Lower lobe of right lung (tissue), 2 donors: ENCODE measurements around the gene ITIH1. TPM values are rescaled to one million over a fixed set of nuclear protein-coding genes. Genes with fewer than 3 reads are reported as not detected.

Experiments
- ATAC-seq, 2 donors: fragments of 200-7000 bp; cut with Tn5 transposase; one replicate each; pipeline ENCODE4 v1.9.1; 2020 to 2022; ENCODE audit warnings: mild to moderate bottlenecking in 2 of 2, moderate library complexity in 2 of 2
- DNase-seq: peaks from one replicate; pipeline ENCODE4 v3.0.0-alpha.2; 2020
- H3K27ac ChIP-seq: fragments of 200-600 bp; one replicate; pipeline ENCODE4 v1.8.0; 2022
- H3K27me3 ChIP-seq: fragments of 200-600 bp; one replicate; pipeline ENCODE4 v1.8.0; 2022; ENCODE audit warnings: low read depth
- H3K36me3 ChIP-seq: fragments of 200-600 bp; one replicate; pipeline ENCODE4 v1.8.0; 2022; ENCODE audit warnings: mild to moderate bottlenecking
- H3K4me1 ChIP-seq: fragments of 200-600 bp; one replicate; pipeline ENCODE4 v1.8.0; 2022
- H3K4me3 ChIP-seq: fragments of 200-600 bp; one replicate; pipeline ENCODE4 v1.8.0; 2022; ENCODE audit warnings: mild to moderate bottlenecking
- H3K9me3 ChIP-seq: fragments of 200-600 bp; one replicate; pipeline ENCODE4 v1.8.0; 2022
- CTCF ChIP-seq: fragments of 200-600 bp; IDR thresholded peaks from one replicate; pipeline ENCODE4 v1.8.0; 2022; ENCODE audit warnings: antibody characterized with exemption, mild to moderate bottlenecking
- intact Hi-C: fragments of 100-400 bp; cut with DNase I; formaldehyde crosslinking; loops from one replicate; pipeline ENCODE4 v1.11.0; 2022
- total RNA-seq: library from RNA; stranded (reverse); fragmentation: NEBNext Ultra II Directional; extraction: Animal tissue kit (Norgen Biotek cat#: 25700); gene quantifications from one replicate; pipeline ENCODE4 v1.2.1, GENCODE V29; 2021
- donor health status: DM: no; HTN: yes; CAD: no; lungs with severe emphysema.

The ITIH1 gene
- total RNA-seq, 1 donor from 2014 or later: not detected

DNA sequence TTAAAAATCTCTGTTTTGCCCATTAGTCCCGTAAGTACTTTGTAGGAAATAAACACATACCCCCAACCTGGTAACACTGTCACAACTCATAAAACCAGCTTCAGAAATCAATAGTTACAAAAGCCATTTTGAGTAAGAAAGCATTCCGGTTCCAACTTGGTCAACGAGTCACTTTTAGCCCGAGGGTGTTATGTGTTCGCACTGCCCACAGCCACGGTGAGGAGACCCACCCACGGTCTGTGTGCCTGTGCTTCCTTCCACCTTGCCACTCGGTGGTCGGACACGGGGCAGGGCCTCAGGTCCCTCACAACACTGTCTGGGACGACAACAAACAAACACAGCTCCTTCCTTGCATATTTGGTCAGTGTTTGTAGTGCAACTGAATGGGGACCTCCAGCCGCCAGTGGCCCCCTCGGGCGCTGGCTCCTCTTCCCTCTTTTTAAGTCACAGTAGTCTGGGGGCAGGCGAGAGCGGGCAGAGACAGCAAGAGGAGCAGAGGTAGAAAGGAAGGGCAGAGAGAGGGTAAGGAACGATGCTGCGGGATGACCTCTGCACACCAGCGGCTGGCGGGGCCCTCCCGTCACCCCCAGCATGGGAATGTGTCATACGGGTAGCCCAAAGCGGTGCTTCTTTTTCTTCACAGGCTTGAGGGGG is 62.6 kb downstream of the ITIH1 start:
- no peak for TF ChIP-seq CTCF
- Histone ChIP-seq H3K27me3 (no peaks in the 10 kb centered on the region), H3K36me3 (peaks cover 79% of the 10 kb centered on the region), H3K9me3 (no peaks in the 10 kb centered on the region), H3K4me1 (peaks cover 29% of the 10 kb centered on the region), H3K27ac (no peak overlapping the region), H3K4me3 (no peak overlapping the region)
- no peak for ATAC-seq
- no peak for DNase-seq
- intact Hi-C loops: no loop called here

DNA sequence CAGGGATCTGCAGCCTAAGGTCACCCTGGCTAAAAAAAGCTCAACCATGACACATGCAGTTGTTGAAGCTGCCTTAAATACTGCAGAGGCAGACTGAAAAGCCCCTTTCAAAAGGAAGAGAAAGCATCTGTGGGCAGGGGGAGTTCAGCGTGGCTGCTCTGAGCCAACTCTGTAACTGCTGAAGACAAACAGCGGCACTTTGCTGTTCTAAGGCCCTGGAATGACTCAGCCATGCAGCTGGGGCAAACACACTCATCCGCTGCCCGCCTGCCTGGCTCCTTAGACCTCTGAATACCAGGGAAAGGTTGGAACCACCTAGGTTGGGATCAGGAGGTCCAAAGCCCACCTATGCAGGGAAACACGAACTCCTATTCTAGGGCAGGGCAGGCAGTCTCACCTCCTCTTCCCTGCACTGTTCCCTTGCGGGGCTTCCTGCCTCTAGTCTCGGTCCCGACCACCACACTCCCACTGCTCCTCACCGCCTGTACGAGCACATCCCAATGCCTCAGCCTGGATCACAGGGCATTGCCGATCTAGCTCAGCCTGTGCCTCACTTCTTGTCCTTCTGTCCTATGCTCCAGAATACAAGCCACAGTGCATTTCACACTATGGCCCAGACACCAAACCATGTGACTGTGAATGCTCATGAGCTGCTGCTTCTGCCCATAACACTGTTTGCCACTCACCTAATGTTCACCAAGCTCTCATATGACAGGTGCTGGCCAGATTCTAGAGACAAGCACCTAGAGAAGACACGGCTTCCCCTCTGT is 64.0 kb downstream of the ITIH1 start:
- Histone ChIP-seq H3K36me3 (peaks cover 72% of the 10 kb centered on the region), H3K4me1 (peaks cover 43% of the 10 kb centered on the region), H3K27ac (no peak overlapping the region), H3K4me3 (no peak overlapping the region), H3K27me3 (no peaks in the 10 kb centered on the region), H3K9me3 (no peaks in the 10 kb centered on the region)
- DNase-seq (no peak), ATAC-seq (no peak)
- TF ChIP-seq CTCF: no peak
- intact Hi-C loops: no loop called here

Other genes starting within 250 kb of the ITIH1 start
- 28.5 TPM for gene NT5DC2, start 243.7 kb upstream of the ITIH1 start, total RNA-seq
- gene UQCC5, start 241.0 kb upstream of the ITIH1 start, total RNA-seq: 16.3 TPM
- 88.3 TPM for gene PBRM1, start 91.7 kb upstream of the ITIH1 start, total RNA-seq
- 35.2 TPM for gene GNL3, start 91.6 kb upstream of the ITIH1 start, total RNA-seq
- gene GLT8D1, start 71.8 kb upstream of the ITIH1 start, total RNA-seq: 37.1 TPM
- 74.6 TPM for gene SPCS1, start 71.5 kb upstream of the ITIH1 start, total RNA-seq
- 25.1 TPM for gene NEK4, start 6.7 kb upstream of the ITIH1 start, total RNA-seq
- gene ITIH3, start 17.2 kb downstream of the ITIH1 start, total RNA-seq: 4.5 TPM
- gene ITIH4, start 53.1 kb downstream of the ITIH1 start, total RNA-seq: 23.7 TPM
- gene MUSTN1, start 57.4 kb downstream of the ITIH1 start, total RNA-seq: 7.3 TPM
- 42.4 TPM for gene STIMATE, start 119.9 kb downstream of the ITIH1 start, total RNA-seq